ENCODE measurements around the gene KCNQ2.
"Not testable (repeated sequence)": the region's sequence is repeated elsewhere in the genome, so short reads cannot be mapped to it uniquely, and the experiment has no call there.

KCNQ2 gene

GRCh38 chr20:63471981-63472831 lies at the start of gene KCNQ2:
Gene KCNQ2 (minus strand): TSS chr20:63472655. CDS start chr20:63472463, 192 bp downstream.
- no peak for FAIRE-seq

DNA sequence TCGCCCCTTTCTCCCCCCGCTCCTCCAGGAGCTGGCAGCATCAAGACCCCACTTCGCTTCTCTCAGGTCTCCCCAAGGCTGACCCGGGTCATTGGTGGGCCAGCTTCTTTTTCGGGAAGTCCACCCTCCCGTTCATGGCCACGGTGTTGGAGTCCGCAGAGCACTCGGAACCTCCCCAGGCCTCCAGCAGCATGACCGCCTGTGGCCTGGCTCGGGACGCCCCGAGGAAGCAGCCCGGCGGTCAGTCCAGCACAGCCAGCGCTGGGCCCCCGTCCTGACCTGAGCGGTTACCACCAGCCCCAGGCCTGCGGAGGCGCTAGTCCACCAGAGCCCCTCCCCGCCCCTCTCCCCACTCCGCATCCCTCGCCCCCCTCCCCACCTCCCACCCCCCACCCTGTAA lies 49.1 kb upstream of the KCNQ2 start:
- no peak for DNase-seq (ENCODE audit: extremely low spot score, insufficient read length, low read depth)
- FAIRE-seq = no peak

More at GRCh38 chr20:63471981-63472831, at the start of gene KCNQ2:
- DNase-seq (ENCODE audit: extremely low spot score, insufficient read length, low read depth) = no peak

DNA sequence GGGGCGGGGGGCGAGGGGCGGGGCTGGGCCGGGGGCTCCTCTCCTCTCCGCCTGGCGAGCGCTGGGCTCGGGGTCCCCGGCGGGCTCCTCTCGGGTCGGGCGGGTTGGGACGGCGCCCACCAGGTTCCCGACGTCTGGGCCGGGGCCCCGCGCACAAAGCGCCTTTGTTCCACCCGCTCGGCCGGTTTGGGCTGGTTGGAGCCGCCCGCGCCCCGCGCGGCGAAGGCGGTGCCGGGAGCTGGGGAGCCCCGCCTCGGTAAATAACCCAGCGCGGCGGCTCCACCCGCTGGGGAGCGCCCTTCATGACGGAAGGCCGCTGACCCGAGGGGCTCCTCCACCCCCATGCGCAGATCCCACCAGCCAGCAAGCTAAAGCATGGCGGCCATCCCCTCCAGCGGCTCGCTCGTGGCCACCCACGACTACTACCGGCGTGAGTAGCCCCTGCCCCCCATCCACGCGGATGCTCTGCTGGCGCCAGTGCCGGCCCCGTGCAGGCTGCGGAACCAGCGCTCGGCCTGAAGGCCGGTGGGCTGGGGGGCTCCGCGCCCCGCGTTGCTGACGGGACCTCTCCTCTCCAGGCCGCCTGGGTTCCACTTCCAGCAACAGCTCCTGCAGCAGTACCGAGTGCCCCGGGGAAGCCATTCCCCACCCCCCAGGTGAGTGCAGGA lies 48.6 kb upstream of the KCNQ2 start:
- DNase-seq (ENCODE audit: extremely low spot score, insufficient read length, low read depth) (peak; percentile 58), FAIRE-seq (peak; percentile 9)

- peak; percentile 96 for DNase-seq (ENCODE audit: extremely low spot score, insufficient read length, low read depth)
- peak; percentile 68 for FAIRE-seq
These were observed 48.1 kb upstream of the KCNQ2 start, which contains the start of gene PPDPF for GRCh38 chr20:63520504-63520933. Gene PPDPF (plus strand): TSS chr20:63520765. CDS start chr20:63521309, 544 bp downstream.

- DNase-seq (ENCODE audit: extremely low spot score, insufficient read length, low read depth) (no peak), FAIRE-seq (no peak)
These were observed 47.4 kb upstream of the KCNQ2 start for GRCh38 chr20:63519668-63520503.

DNA sequence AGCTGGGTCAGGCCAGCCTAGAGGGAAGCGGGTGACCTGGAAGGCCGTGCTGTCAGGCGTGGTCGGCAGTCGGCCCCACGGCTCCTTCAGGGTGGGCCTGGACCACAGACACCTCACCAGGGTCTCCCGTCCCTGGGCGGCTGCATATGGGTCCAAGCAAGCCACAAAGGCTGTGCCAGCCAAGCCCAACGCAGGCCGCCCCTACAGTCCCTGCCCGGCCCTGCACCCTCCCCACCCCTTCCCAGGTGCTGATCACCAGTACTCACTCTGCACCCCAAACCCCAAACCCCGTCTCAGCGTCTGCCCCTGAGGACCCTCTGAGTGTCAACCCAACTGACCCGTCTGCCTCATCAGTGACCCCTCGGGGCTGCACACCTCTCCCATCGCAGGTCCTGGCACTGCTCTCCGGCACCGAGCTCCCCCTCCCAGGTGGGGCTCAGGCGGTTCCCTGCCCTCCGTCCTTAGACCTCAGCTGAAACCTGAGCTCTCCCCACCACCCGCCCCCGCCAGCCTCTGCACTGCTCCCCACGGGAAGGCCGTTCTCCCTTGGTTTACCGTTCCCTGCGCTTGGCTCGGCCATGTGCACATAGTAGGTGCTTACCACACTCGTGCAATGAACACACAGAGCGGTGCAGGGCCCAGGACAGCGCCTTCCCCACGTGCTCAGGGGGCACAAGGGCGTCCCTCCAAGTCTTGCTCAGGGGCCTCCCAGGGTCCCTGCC lies 46.7 kb upstream of the KCNQ2 start:
- FAIRE-seq (no peak), DNase-seq (ENCODE audit: extremely low spot score, insufficient read length, low read depth) (no peak)

GRCh38 chr20:63518351-63518861 lies 46.0 kb upstream of the KCNQ2 start:
- DNase-seq (ENCODE audit: extremely low spot score, insufficient read length, low read depth) (no peak), FAIRE-seq (no peak)

DNA sequence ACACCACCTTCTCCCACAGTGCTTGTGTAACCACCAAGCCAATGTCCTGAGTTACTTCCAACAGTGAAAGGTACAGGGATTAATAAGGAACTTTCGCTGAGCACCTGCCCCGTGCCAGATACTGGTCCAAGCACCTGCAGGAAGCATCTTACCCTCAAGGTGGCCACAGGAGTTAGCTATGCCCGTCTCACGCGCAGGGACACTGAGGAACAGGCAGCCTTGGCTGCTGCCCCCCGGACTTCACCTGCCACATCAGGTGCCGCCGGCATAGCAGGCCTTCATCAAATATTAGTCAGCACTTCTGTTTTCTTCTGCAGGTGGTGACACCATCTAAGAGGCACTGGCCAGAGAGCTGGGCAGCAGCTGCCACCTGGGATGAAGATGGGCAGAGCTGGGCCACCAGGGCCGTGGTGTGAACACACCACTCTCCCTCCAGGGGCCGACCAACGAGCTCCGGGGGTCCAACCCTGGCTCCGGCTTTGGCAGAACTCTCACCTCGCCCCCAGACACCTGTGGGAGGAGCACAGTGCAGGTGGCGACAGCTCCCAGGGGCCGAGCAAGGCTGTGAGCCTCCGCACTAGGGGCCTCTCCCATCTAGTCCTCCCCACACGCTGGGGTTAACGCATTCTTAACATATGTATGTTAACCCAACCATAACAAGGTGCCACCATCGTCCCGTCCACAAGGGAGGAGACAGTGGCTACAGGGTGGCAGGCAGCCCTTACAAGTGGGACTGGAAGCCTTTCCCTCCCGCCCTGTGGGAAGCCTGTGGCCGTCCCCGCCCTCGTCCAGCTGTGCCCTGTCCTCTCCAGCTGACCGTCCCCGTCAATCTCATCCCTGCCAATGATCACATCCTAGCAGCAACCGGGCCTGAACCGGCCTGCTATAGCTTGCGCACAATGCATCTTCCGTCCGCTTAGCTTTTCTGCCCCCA lies 45.2 kb upstream of the KCNQ2 start:
- FAIRE-seq (no peak), DNase-seq (ENCODE audit: extremely low spot score, insufficient read length, low read depth) (no peak)

DNA sequence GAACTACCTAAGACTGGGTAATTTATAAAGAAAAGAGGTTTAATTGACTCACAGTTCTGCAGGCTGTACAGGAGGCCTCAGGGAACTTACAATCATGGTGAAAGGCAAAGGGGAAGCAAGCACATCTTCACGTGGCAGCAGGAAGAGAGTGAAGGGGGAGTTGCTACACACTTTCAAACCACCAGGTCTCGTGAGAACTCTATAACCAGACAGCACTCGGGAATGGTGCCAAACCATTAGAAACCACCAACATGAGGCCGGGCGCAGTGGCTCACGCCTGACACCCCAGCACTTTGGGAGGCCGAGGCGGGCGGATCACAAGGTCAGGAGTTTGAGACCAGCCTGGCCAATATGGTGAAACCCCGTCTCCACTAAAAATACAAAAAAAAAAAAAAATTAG lies 42.1 kb upstream of the KCNQ2 start:
- not testable (repeated sequence) for FAIRE-seq; DNase-seq (ENCODE audit: extremely low spot score, insufficient read length, low read depth)

GRCh38 chr20:63513207-63513606 lies 40.8 kb upstream of the KCNQ2 start:
- no peak for DNase-seq (ENCODE audit: extremely low spot score, insufficient read length, low read depth)
- no peak for FAIRE-seq

DNA sequence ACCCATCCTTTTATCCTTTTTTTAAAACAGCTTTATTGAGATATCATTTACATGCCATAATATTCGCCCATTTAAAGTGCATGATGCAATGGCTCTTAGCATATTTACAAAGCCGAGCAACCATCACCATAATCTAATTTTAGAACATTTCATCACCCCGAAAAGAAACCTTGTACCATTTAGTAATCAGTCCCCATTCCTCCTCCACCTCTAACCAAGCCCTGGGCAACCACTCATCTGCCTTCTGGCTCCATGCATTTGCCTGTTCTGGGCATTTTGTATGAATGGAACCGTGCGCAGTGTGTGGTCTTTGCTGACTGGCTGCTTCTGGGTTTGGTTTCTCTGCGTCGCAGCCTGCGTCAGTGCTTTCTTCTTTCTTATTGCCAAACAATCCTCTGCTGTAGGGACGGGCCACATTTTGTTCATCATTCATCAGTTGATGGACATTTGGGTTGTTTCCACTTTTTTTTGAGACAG lies 36.7 kb upstream of the KCNQ2 start:
- no peak for DNase-seq (ENCODE audit: extremely low spot score, insufficient read length, low read depth)
- FAIRE-seq = no peak

GRCh38 chr20:63508072-63508768 lies 35.8 kb upstream of the KCNQ2 start:
- FAIRE-seq = no peak
- no peak for DNase-seq (ENCODE audit: extremely low spot score, insufficient read length, low read depth)

GRCh38 chr20:63507083-63507743 lies 34.8 kb upstream of the KCNQ2 start:
- FAIRE-seq = no peak
- no peak for DNase-seq (ENCODE audit: extremely low spot score, insufficient read length, low read depth)

GRCh38 chr20:63505723-63506122 lies 33.3 kb upstream of the KCNQ2 start:
- FAIRE-seq (no peak), DNase-seq (ENCODE audit: extremely low spot score, insufficient read length, low read depth) (no peak)

GRCh38 chr20:63505281-63505680 lies 32.8 kb upstream of the KCNQ2 start:
- FAIRE-seq = no peak
- no peak for DNase-seq (ENCODE audit: extremely low spot score, insufficient read length, low read depth)

DNA sequence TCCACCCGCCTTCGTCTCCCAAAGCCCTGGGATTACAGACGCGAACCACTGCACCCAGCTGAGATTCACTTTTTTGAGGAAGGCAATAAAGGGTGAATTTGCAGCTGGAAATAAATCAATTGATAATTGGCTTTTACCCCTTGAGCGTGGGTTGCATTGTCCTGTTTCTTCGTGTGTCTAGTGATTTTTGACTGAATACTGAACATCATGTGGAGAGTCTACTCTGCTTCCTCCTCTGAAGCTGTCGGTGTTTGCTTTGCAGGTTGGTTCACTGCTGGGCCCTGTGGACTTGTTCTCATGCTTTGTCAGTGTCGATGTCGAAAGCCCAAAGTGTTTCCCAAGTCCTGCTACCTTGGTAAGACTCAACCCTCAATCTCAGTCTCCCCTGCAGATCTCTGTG lies 32.2 kb upstream of the KCNQ2 start:
- DNase-seq (ENCODE audit: extremely low spot score, insufficient read length, low read depth) (no peak), FAIRE-seq (no peak)

DNA sequence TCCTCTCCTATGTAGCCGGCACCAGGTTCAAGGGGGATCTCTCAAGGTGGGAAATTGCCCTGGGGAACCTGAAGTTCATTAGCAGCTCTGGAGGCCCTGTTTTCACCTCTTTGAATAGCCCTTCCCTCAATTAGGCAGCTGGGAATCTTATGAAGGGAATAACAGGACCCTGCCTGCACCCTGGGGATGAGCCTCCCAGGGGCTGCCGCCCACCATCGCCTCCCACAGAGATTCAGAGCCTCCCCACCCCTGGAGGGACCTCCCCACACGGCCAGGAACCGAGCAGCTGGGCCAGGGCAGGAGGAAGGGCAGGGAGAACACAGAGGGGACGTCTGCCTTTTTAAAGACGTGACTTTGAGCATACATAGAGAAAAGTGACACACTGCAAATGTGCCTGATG lies 31.1 kb upstream of the KCNQ2 start:
- DNase-seq (ENCODE audit: extremely low spot score, insufficient read length, low read depth) = no peak
- FAIRE-seq = no peak

All from GM18507 (cell line).